GM23338 (cell line): Measurements from ENCODE around the gene CABCOCO1. TPM values are rescaled to one million over a fixed set of nuclear protein-coding genes. Genes with fewer than 3 reads are reported as not detected.

Experiments
- ATAC-seq: fragments of 200-7000 bp; cut with Tn5 transposase; 3 replicates; pipeline ENCODE4 v1.9.1; 2020
- DNase-seq: peaks from one replicate; pipeline ENCODE4 v3.0.0-alpha.2; 2015; ENCODE audit warnings: low spot score
- H2AFZ ChIP-seq: fragments of 200-600 bp; sonication (generic); 2 replicates; pipeline ENCODE4 v1.8.0; 2016; ENCODE audit warnings: antibody characterized with exemption, mild to moderate bottlenecking, moderate library complexity
- H3F3A ChIP-seq: fragments of 200-600 bp; sonication (generic); replicated peaks from 2 replicates; pipeline ENCODE4 v1.8.0; 2017; ENCODE audit warnings: antibody characterized with exemption, mixed run types, low read depth
- H3K27ac ChIP-seq: fragments of 200-600 bp; sonication (generic); 2 replicates; pipeline ENCODE4 v1.6.1; 2016; ENCODE audit warnings: low read depth
- H3K27me3 ChIP-seq: fragments of 200-600 bp; sonication (generic); 2 replicates; pipeline ENCODE4 v1.8.0; 2016; ENCODE audit warnings: mild to moderate bottlenecking, mixed run types, moderate library complexity; ENCODE audit not compliant: insufficient read depth
- H3K36me3 ChIP-seq: fragments of 200-600 bp; sonication (generic); 2 replicates; pipeline ENCODE4 v1.8.0; 2016; ENCODE audit warnings: mild to moderate bottlenecking; ENCODE audit not compliant: insufficient read depth
- H3K4me1 ChIP-seq: fragments of 200-600 bp; sonication (generic); 2 replicates; pipeline ENCODE4 v1.8.0; 2016; ENCODE audit warnings: mild to moderate bottlenecking, moderate library complexity; ENCODE audit not compliant: insufficient read depth
- H3K4me2 ChIP-seq: fragments of 200-600 bp; sonication (generic); 2 replicates; pipeline ENCODE4 v1.7.1; 2017; ENCODE audit warnings: mixed run types
- H3K4me3 ChIP-seq: fragments of 200-600 bp; sonication (generic); 2 replicates; pipeline ENCODE4 v1.6.1; 2016; ENCODE audit warnings: mixed run types
- H3K79me2 ChIP-seq: fragments of 200-600 bp; sonication (generic); replicated peaks from 2 replicates; pipeline ENCODE4 v1.8.0; 2017; ENCODE audit warnings: mild to moderate bottlenecking; ENCODE audit not compliant: insufficient read depth
- H3K9me2 ChIP-seq: fragments of 200-600 bp; sonication (generic); 2 replicates; pipeline ENCODE4 v1.8.0; 2017; ENCODE audit not compliant: insufficient read depth
- H4K20me1 ChIP-seq: fragments of 200-600 bp; sonication (generic); replicated peaks from 2 replicates; pipeline ENCODE4 v1.8.0; 2017; ENCODE audit warnings: mild to moderate bottlenecking; ENCODE audit not compliant: insufficient read depth
- H3K27ac Mint-ChIP-seq: 2 replicates; pipeline ENCODE4 v1.8.0; 2020; ENCODE audit warnings: inconsistent platforms, mild to moderate bottlenecking, moderate library complexity, mixed read lengths
- H3K27me3 Mint-ChIP-seq: 3 replicates; pipeline ENCODE4 v1.8.0; 2022; ENCODE audit warnings: low read depth, mild to moderate bottlenecking, moderate library complexity, mixed read lengths, inconsistent platforms; ENCODE audit not compliant: insufficient read depth, poor library complexity
- H3K36me3 Mint-ChIP-seq: 3 replicates; pipeline ENCODE4 v1.8.0; 2021; ENCODE audit warnings: low read depth, mild to moderate bottlenecking, inconsistent platforms, moderate library complexity, mixed read lengths
- H3K4me1 Mint-ChIP-seq: 3 replicates; pipeline ENCODE4 v1.8.0; 2020; ENCODE audit warnings: mild to moderate bottlenecking, inconsistent platforms, mixed read lengths
- H3K4me3 Mint-ChIP-seq: 3 replicates; pipeline ENCODE4 v1.8.0; 2021; ENCODE audit warnings: moderate library complexity, mild to moderate bottlenecking, inconsistent platforms, mixed read lengths
- H3K9me3 Mint-ChIP-seq: 3 replicates; pipeline ENCODE4 v1.8.0; 2020; ENCODE audit warnings: moderate library complexity, mild to moderate bottlenecking, inconsistent platforms, mixed read lengths
- CREB1 ChIP-seq: fragments of 250-450 bp; sonication (Bioruptor Pico); IDR thresholded peaks from 2 replicates; pipeline ENCODE4 v1.5.0; 2020; ENCODE audit warnings: low read depth, mild to moderate bottlenecking, moderate library complexity
- CTCF ChIP-seq, 2 experiments: fragments of 200-600 bp in 1 of 2; sonication (generic) in 1 of 2; conservative IDR thresholded peaks; 2 replicates each; pipeline versions ENCODE4 v1.5.1 to v1.6.1; 2016 to 2017; ENCODE audit warnings: antibody characterized with exemption in 2 of 2, low read depth in 2 of 2, mild to moderate bottlenecking in 2 of 2, moderate library complexity in 1 of 2
- ETS1 ChIP-seq: IDR thresholded peaks from 2 replicates; pipeline ENCODE4 v1.6.1; 2016; ENCODE audit warnings: antibody characterized with exemption
- EZH2 ChIP-seq: fragments of 200-600 bp; sonication (generic); IDR thresholded peaks from one replicate; pipeline ENCODE4 v1.8.0; 2017; ENCODE audit warnings: antibody characterized with exemption, mild to moderate bottlenecking, low read depth; ENCODE audit not compliant: unreplicated experiment
- JUNB ChIP-seq: IDR thresholded peaks from one replicate; pipeline ENCODE4 v1.6.1; 2016; ENCODE audit warnings: antibody characterized with exemption; ENCODE audit not compliant: unreplicated experiment
- POLR2AphosphoS5 ChIP-seq: IDR thresholded peaks from 2 replicates; pipeline ENCODE4 v1.6.1; 2016; ENCODE audit warnings: antibody characterized with exemption, low read depth
- REST ChIP-seq: IDR thresholded peaks from one replicate; pipeline ENCODE4 v1.6.1; 2018; ENCODE audit warnings: antibody characterized with exemption; ENCODE audit not compliant: unreplicated experiment
- STAT1 ChIP-seq: IDR thresholded peaks from one replicate; pipeline ENCODE4 v1.6.1; 2016; ENCODE audit warnings: antibody characterized with exemption; ENCODE audit not compliant: unreplicated experiment
- ZNF331 ChIP-seq: fragments of 250-450 bp; sonication (Bioruptor Pico); IDR thresholded peaks from 2 replicates; pipeline ENCODE4 v1.5.0; 2020; ENCODE audit warnings: low read depth, mild to moderate bottlenecking, moderate library complexity
- ZNF462 ChIP-seq: fragments of 250-450 bp; sonication (Bioruptor Pico); IDR thresholded peaks from 2 replicates; pipeline ENCODE4 v1.5.0; 2020; ENCODE audit warnings: mild to moderate bottlenecking, moderate library complexity
- polyA plus RNA-seq: library from polyadenylated mRNA; unstranded; fragments of >200 nt; fragmentation: Nextera tagmentation; extraction: Ambion mirVana; gene quantifications from 2 replicates; pipeline ENCODE4 v1.2.1, GENCODE V29; 2016
- total RNA-seq: library from RNA; depleted of rRNA; stranded (reverse); fragments of >200 nt; shearing (Covaris generic); gene quantifications from 2 replicates; pipeline ENCODE4 v1.2.3, GENCODE V29; 2014

The CABCOCO1 gene
- total and polyA plus RNA-seq, 2 experiments from 2014 or later: not detected

- TF ChIP-seq ZNF331 (no peak), STAT1 (no peak), JUNB (no peak), ETS1 (no peak)
Observed at GRCh38 chr10:61757001-61757400, 94.3 kb downstream of the CABCOCO1 start (continued).

- no peak overlapping the region for H3K27ac ChIP-seq
- no peak for TF ChIP-seq ZNF331
- TF ChIP-seq EZH2: no peak
- no peak for TF ChIP-seq CREB1
- no peak for TF ChIP-seq REST
- TF ChIP-seq STAT1: no peak
- no peak for TF ChIP-seq CTCF (conservative IDR thresholded peaks at IDR 0.05; ENCODE audit: low read depth in 2 of 2)
- TF ChIP-seq POLR2AphosphoS5: no peak
- TF ChIP-seq JUNB: no peak
- TF ChIP-seq ZNF462 (CRISPR knock-in tag): no peak
Observed at GRCh38 chr10:61757525-61758397, 95.0 kb downstream of the CABCOCO1 start.

More at GRCh38 chr10:61757525-61758397, 95.0 kb downstream of the CABCOCO1 start:
- no peak for DNase-seq
- H4K20me1 ChIP-seq: no peaks in the 10 kb centered on the region
- no peak overlapping the region for H3K4me3 ChIP-seq
- no peaks in the 10 kb centered on the region for H3K9me2 ChIP-seq
- H3K4me1 Mint-ChIP-seq: peaks cover 39% of the 10 kb centered on the region
- H3F3A ChIP-seq: no peaks in the 10 kb centered on the region
- no peaks in the 10 kb centered on the region for H3K9me3 Mint-ChIP-seq
- H3K36me3 ChIP-seq: no peaks in the 10 kb centered on the region
- no peaks in the 10 kb centered on the region for H3K27me3 ChIP-seq
- H3K4me3 Mint-ChIP-seq: no peak overlapping the region
- H3K4me2 ChIP-seq: no peak overlapping the region
- peaks cover 39% of the 10 kb centered on the region for H3K4me1 ChIP-seq
- no peaks in the 10 kb centered on the region for H3K79me2 ChIP-seq
- H3K36me3 Mint-ChIP-seq: no peaks in the 10 kb centered on the region
- H3K27ac Mint-ChIP-seq: 0 out of 2 replicates have a peak overlapping the region, but pooled peaks have one; percentile 30
- ATAC-seq: no peak
- no peaks in the 10 kb centered on the region for H3K27me3 Mint-ChIP-seq
- peak overlapping the region; percentile 47; the same call in 1 of the 2 replicates for H2AFZ ChIP-seq
